Caco-2 (cell line): ENCODE results near the gene KRT86. TPM values are rescaled to one million over a fixed set of nuclear protein-coding genes. Genes with fewer than 3 reads are reported as not detected.
"Not testable (repeated sequence)": the region's sequence is repeated elsewhere in the genome, so short reads cannot be mapped to it uniquely, and the experiment has no call there.

Source experiments
- BruUV-seq: library from RNA; stranded (reverse); fragments of 400-500 nt; replicated peaks from 2 replicates; lab custom pipeline; 2021; lab: Mats Ljungman, UMichigan
- CTCF ChIA-PET: fragments of 300-600 bp; sonication (Branson Sonifier 250); formaldehyde crosslinking; loops from one replicate; lab custom pipeline; 2022; ENCODE audit warnings: antibody characterized with exemption; lab: Charles Lee
- POLR2A ChIA-PET: fragments of 300-600 bp; sonication (Branson Sonifier 250); formaldehyde crosslinking; loops from one replicate; lab custom pipeline; 2022; ENCODE audit warnings: antibody characterized with exemption; lab: Charles Lee
- DNase-seq, 2 experiments: peaks; one replicate each; pipeline versions ENCODE4 v3.0.0 to v3.0.0-alpha.2; 2020 to 2022
- H3K27me3 ChIP-seq: replicated peaks from 2 replicates; pipeline ENCODE4 v1.6.0; 2011; ENCODE audit warnings: low read length; ENCODE audit not compliant: control insufficient read depth, insufficient read depth
- H3K36me3 ChIP-seq: 2 replicates; pipeline ENCODE4 v1.5.1; 2011; ENCODE audit warnings: low read length; ENCODE audit not compliant: control insufficient read depth, insufficient read depth
- H3K4me1 ChIP-seq: fragments of 250-450 bp; sonication (Bioruptor Pico); 2 replicates; pipeline ENCODE4 v1.5.1; 2020; ENCODE audit warnings: mild to moderate bottlenecking
- H3K4me3 ChIP-seq: 2 replicates; pipeline ENCODE4 v1.5.1; 2011; ENCODE audit warnings: low read depth, mild to moderate bottlenecking, control low read depth, low read length
- H3K9me3 ChIP-seq: fragments of 250-450 bp; sonication (Bioruptor Pico); 2 replicates; pipeline ENCODE4 v1.5.1; 2020; ENCODE audit warnings: mild to moderate bottlenecking, moderate library complexity
- H3K27ac Mint-ChIP-seq: one replicate; pipeline ENCODE4 v1.8.0; 2022; ENCODE audit warnings: mixed read lengths; ENCODE audit not compliant: unreplicated experiment
- H3K27me3 Mint-ChIP-seq: one replicate; pipeline ENCODE4 v1.8.0; 2022; ENCODE audit warnings: mixed read lengths; ENCODE audit not compliant: insufficient read depth, unreplicated experiment
- H3K36me3 Mint-ChIP-seq: one replicate; pipeline ENCODE4 v1.8.0; 2022; ENCODE audit warnings: mild to moderate bottlenecking, mixed read lengths; ENCODE audit not compliant: insufficient read depth, unreplicated experiment
- H3K4me1 Mint-ChIP-seq: one replicate; pipeline ENCODE4 v1.8.0; 2022; ENCODE audit warnings: low read depth, mixed read lengths; ENCODE audit not compliant: unreplicated experiment
- H3K4me3 Mint-ChIP-seq: one replicate; pipeline ENCODE4 v1.8.0; 2022; ENCODE audit warnings: mild to moderate bottlenecking, moderate library complexity, mixed read lengths; ENCODE audit not compliant: unreplicated experiment
- H3K9me3 Mint-ChIP-seq: one replicate; pipeline ENCODE4 v1.8.0; 2022; ENCODE audit warnings: mixed read lengths; ENCODE audit not compliant: unreplicated experiment
- CTCF ChIP-seq, 2 experiments: fragments of 200-600 bp in 1 of 2; IDR thresholded peaks; 1 replicate in 1 of 2; 2 replicates in 1 of 2; pipeline versions ENCODE4 v1.5.1 to v1.8.0; 2011 to 2022; ENCODE audit warnings: antibody characterized with exemption in 1 of 2, control low read depth in 1 of 2, inconsistent platforms in 1 of 2, low read depth in 1 of 2, low read length in 1 of 2, mild to moderate bottlenecking in 1 of 2, moderate library complexity in 1 of 2; ENCODE audit not compliant: insufficient read depth in 1 of 2, severe bottlenecking in 1 of 2, unreplicated experiment in 1 of 2
- intact Hi-C: fragments of 100-400 bp; cut with micrococcal nuclease; formaldehyde crosslinking; loops from one replicate; pipeline ENCODE4 v1.10.0; 2022; ENCODE audit not compliant: unreplicated experiment
- total RNA-seq: library from RNA; stranded (reverse); gene quantifications from 2 replicates; pipeline ENCODE4 v1.2.3, GENCODE V29; 2022

The KRT86 gene
- total RNA-seq, 1 experiment from 2014 or later: not detected

DNA sequence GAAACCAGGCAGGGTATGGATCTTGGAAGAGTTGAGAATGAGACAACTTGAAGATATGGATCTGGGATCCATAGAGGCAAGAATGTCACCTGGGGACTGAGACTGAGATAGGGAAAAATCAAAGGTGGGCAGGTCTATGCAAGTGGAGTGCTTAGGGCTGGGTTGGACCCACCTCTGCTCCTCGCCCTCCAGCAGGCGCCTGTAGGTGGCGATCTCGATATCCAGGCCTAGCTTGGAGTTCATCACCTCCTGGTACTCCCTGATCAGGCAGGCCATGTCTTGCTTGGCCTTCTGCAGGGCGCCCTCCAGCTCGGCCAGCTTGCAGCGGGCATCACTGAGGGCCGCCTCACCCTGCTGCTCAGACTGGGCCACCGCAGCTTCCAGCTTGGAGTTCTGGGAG is 41.3 kb downstream of the KRT86 start:
- H3K36me3 Mint-ChIP-seq, H3K9me3 ChIP-seq, H3K4me3 ChIP-seq, H3K27ac Mint-ChIP-seq, POLR2A ChIA-PET, CTCF ChIA-PET, intact Hi-C loops, H3K27me3 ChIP-seq, H3K4me3 Mint-ChIP-seq, BruUV-seq, H3K36me3 ChIP-seq, H3K9me3 Mint-ChIP-seq, H3K4me1 ChIP-seq, H3K27me3 Mint-ChIP-seq: not testable (repeated sequence)
- TF ChIP-seq CTCF (IDR thresholded peaks at IDR 0.05; ENCODE audit: insufficient read depth in 1 of 2, low read depth in 1 of 2, low read length in 1 of 2, severe bottlenecking in 1 of 2, unreplicated experiment in 1 of 2): peak in 1 of 2 experiments; percentile 23
- peaks cover 13% of the 10 kb centered on the region for H3K4me1 Mint-ChIP-seq
- peak in 1 of 2 experiments; percentile 43 for DNase-seq

- H3K27me3 ChIP-seq: no peaks in the 10 kb centered on the region
- Mint-ChIP-seq H3K9me3 (no peaks in the 10 kb centered on the region), H3K4me3 (no peak overlapping the region), H3K27me3 (peaks cover 2% of the 10 kb centered on the region), H3K36me3 (no peaks in the 10 kb centered on the region), H3K4me1 (peaks cover 13% of the 10 kb centered on the region), H3K27ac (no peak overlapping the region)
- no peak for TF ChIP-seq CTCF (IDR thresholded peaks at IDR 0.05; ENCODE audit: insufficient read depth in 1 of 2, low read depth in 1 of 2, low read length in 1 of 2, severe bottlenecking in 1 of 2, unreplicated experiment in 1 of 2)
- no peaks in the 10 kb centered on the region for H3K9me3 ChIP-seq
- no peaks in the 10 kb centered on the region for H3K36me3 ChIP-seq
- no peaks in the 10 kb centered on the region for H3K4me1 ChIP-seq
- intact Hi-C loops: no loop called here
- no peak for DNase-seq
- POLR2A ChIA-PET: no interaction called here
- BruUV-seq: no TSS peak
- H3K4me3 ChIP-seq: no peak overlapping the region
- CTCF ChIA-PET: no interaction called here
Observed at GRCh38 chr12:52316290-52316689, 41.8 kb downstream of the KRT86 start.

- ChIA-PET POLR2A (no interaction called here), CTCF (no interaction called here)
Observed at GRCh38 chr12:52316701-52317100, 42.3 kb downstream of the KRT86 start.

More at GRCh38 chr12:52316701-52317100, 42.3 kb downstream of the KRT86 start:
- H3K9me3 Mint-ChIP-seq: no peaks in the 10 kb centered on the region
- intact Hi-C loops: no loop called here
- no peak overlapping the region for H3K27ac Mint-ChIP-seq
- no peak for TF ChIP-seq CTCF (IDR thresholded peaks at IDR 0.05; ENCODE audit: insufficient read depth in 1 of 2, low read depth in 1 of 2, low read length in 1 of 2, severe bottlenecking in 1 of 2, unreplicated experiment in 1 of 2)
- Histone ChIP-seq H3K36me3 (no peaks in the 10 kb centered on the region), H3K4me3 (no peak overlapping the region), H3K9me3 (no peaks in the 10 kb centered on the region), H3K4me1 (no peaks in the 10 kb centered on the region), H3K27me3 (no peaks in the 10 kb centered on the region)
- H3K36me3 Mint-ChIP-seq: no peaks in the 10 kb centered on the region
- peaks cover 13% of the 10 kb centered on the region for H3K4me1 Mint-ChIP-seq
- H3K4me3 Mint-ChIP-seq: no peak overlapping the region
- BruUV-seq: no TSS peak
- peaks cover 2% of the 10 kb centered on the region for H3K27me3 Mint-ChIP-seq
- DNase-seq: no peak
